Memory B cell (primary cell): Measurements from ENCODE around the gene KYAT1.
A peak's percentile ranks its signal among the peaks of the same experiment; 100 is the strongest.

Experiments used
- ATAC-seq: fragments of 150-1000 bp; cut with Tn5 transposase; 2 replicates; pipeline ENCODE4 v1.10.0; 2021; ENCODE audit warnings: low read depth, mild to moderate bottlenecking, moderate library complexity
- DNase-seq, 2 donors: peaks; one replicate each; pipeline ENCODE4 v3.0.0; 2022; ENCODE audit warnings: low spot score in 2 of 2
- H3K27ac Mint-ChIP-seq: one replicate; pipeline ENCODE4 v1.8.0; 2022; ENCODE audit warnings: mild to moderate bottlenecking, moderate library complexity, mixed read lengths
- H3K27me3 Mint-ChIP-seq: one replicate; pipeline ENCODE4 v1.8.0; 2022; ENCODE audit warnings: mixed read lengths
- H3K36me3 Mint-ChIP-seq: one replicate; pipeline ENCODE4 v1.8.0; 2022; ENCODE audit warnings: mild to moderate bottlenecking, mixed read lengths
- H3K4me1 Mint-ChIP-seq: one replicate; pipeline ENCODE4 v1.8.0; 2022; ENCODE audit warnings: mixed read lengths
- H3K4me3 Mint-ChIP-seq: one replicate; pipeline ENCODE4 v1.8.0; 2022; ENCODE audit warnings: mild to moderate bottlenecking, moderate library complexity, mixed read lengths
- H3K9me3 Mint-ChIP-seq: one replicate; pipeline ENCODE4 v1.8.0; 2022; ENCODE audit warnings: mixed read lengths

The KYAT1 gene

GRCh38 chr9:128788445-128788844, 93.3 kb downstream of the KYAT1 start:
- no peaks in the 10 kb centered on the region for H3K27me3 Mint-ChIP-seq
- H3K9me3 Mint-ChIP-seq, result no peaks in the 10 kb centered on the region
- peak overlapping the region; percentile 100 for H3K4me3 Mint-ChIP-seq
- peak overlapping the region; percentile 96 for H3K27ac Mint-ChIP-seq
- no peak for ATAC-seq
- H3K4me1 Mint-ChIP-seq, result peaks cover 8% of the 10 kb centered on the region
- H3K36me3 Mint-ChIP-seq, result peaks cover 14% of the 10 kb centered on the region
- DNase-seq, result no peak

GRCh38 chr9:128787659-128788058, 94.1 kb downstream of the KYAT1 start:
- Mint-ChIP-seq H3K36me3 (peaks cover 8% of the 10 kb centered on the region), H3K9me3 (no peaks in the 10 kb centered on the region), H3K27ac (peak overlapping the region; percentile 96), H3K4me1 (peaks cover 12% of the 10 kb centered on the region), H3K4me3 (peak overlapping the region; percentile 100), H3K27me3 (no peaks in the 10 kb centered on the region)
- DNase-seq, result no peak
- ATAC-seq, result no peak

- peaks cover 6% of the 10 kb centered on the region for H3K36me3 Mint-ChIP-seq
- H3K27me3 Mint-ChIP-seq, result no peaks in the 10 kb centered on the region
Observed at GRCh38 chr9:128786681-128787601, 94.8 kb downstream of the KYAT1 start, which contains the start of gene TBC1D13. Gene TBC1D13, plus strand, starts transcription at chr9:128787253. Its CDS starts 101 bp downstream, at chr9:128787354.

GRCh38 chr9:128785427-128785826, 96.3 kb downstream of the KYAT1 start:
- no peak overlapping the region for H3K4me3 Mint-ChIP-seq
- DNase-seq, result no peak
- no peak for ATAC-seq
- no peak overlapping the region for H3K27ac Mint-ChIP-seq
- peaks cover 15% of the 10 kb centered on the region for H3K4me1 Mint-ChIP-seq
- H3K27me3 Mint-ChIP-seq, result no peaks in the 10 kb centered on the region
- H3K9me3 Mint-ChIP-seq, result peaks cover 2% of the 10 kb centered on the region
- no peaks in the 10 kb centered on the region for H3K36me3 Mint-ChIP-seq

More at GRCh38 chr9:128786681-128787601, 94.8 kb downstream of the KYAT1 start, which contains the start of gene TBC1D13:
- Mint-ChIP-seq H3K27ac (peak within 1 kb of the TSS; percentile 96), H3K9me3 (no peaks in the 10 kb centered on the region), H3K4me3 (peak within 1 kb of the TSS; percentile 100), H3K4me1 (peaks cover 12% of the 10 kb centered on the region)
- ATAC-seq (peak; percentile 93), DNase-seq (peak; percentile 95 to 96)
